Right lobe of liver (tissue), 6 donors: ENCODE data around the gene SMIM36. TPM values are rescaled to one million over a fixed set of nuclear protein-coding genes. Genes with fewer than 3 reads are reported as not detected.
A peak's percentile ranks its signal among the peaks of the same experiment; 100 is the strongest.

Experiments
- ATAC-seq, 4 donors: fragments of 200-7000 bp; cut with Tn5 transposase; one replicate each; pipeline ENCODE4 v1.9.1; 2020; ENCODE audit warnings: mild to moderate bottlenecking in 4 of 4, moderate library complexity in 4 of 4
- DNase-seq, 3 donors: peaks; one replicate each; pipeline ENCODE4 v3.0.0-alpha.2; 2020
- H3K27ac ChIP-seq, 3 donors: fragments of 200-600 bp; one replicate each; pipeline ENCODE4 v1.8.0; 2022
- H3K27me3 ChIP-seq, 2 donors: fragments of 200-600 bp; one replicate each; pipeline ENCODE4 v1.8.0; 2022
- H3K36me3 ChIP-seq, 4 donors: fragments of 200-600 bp; sonication (generic) in 1 of 4; one replicate each; pipeline versions ENCODE4 v1.5.1 to v1.8.0; 2017 to 2022; ENCODE audit warnings: control low read depth in 1 of 4
- H3K4me1 ChIP-seq, 4 donors: fragments of 200-600 bp; sonication (generic) in 1 of 4; one replicate each; pipeline versions ENCODE4 v1.5.1 to v1.8.0; 2017 to 2022; ENCODE audit warnings: control low read depth in 1 of 4
- H3K4me3 ChIP-seq, 3 donors: fragments of 200-600 bp; one replicate each; pipeline ENCODE4 v1.8.0; 2022
- H3K9me3 ChIP-seq, 4 donors: fragments of 200-600 bp; sonication (generic) in 1 of 4; one replicate each; pipeline versions ENCODE4 v1.5.1 to v1.8.0; 2017 to 2022; ENCODE audit warnings: control low read depth in 1 of 4
- CTCF ChIP-seq, 4 donors: fragments of 200-600 bp in 3 of 4; fragments of 450-650 bp in 1 of 4; IDR thresholded peaks; one replicate each; pipeline versions ENCODE4 v1.5.1 to v1.8.0; 2016 to 2022; ENCODE audit warnings: antibody characterized with exemption in 4 of 4, mild to moderate bottlenecking in 2 of 4
- POLR2A ChIP-seq: fragments of 450-650 bp; IDR thresholded peaks from one replicate; pipeline ENCODE4 v1.6.1; 2017; ENCODE audit warnings: antibody characterized with exemption, mild to moderate bottlenecking
- WGBS: methylation state at CpG from one replicate; pipeline ENCODE4 v1.1.6; 2018; ENCODE audit warnings: low coverage, low lambda C conversion rate; ENCODE audit not compliant: insufficient coverage; ENCODE audit errors: missing lambda C conversion rate; 5-methylcytosine and 5-hydroxymethylcytosine counted together
- intact Hi-C, 2 donors: fragments of 100-400 bp; cut with DNase I; formaldehyde crosslinking; loops; one replicate each; pipeline versions ENCODE4 v1.11.2 to v1.14.1; 2022
- total RNA-seq, 6 experiments: library from RNA; depleted of rRNA in 2 of 6; stranded (reverse); fragments of >200 nt in 2 of 6; fragmentation: NEBNext Ultra II Directional in 3 of 6; extraction: Animal tissue kit (Norgen Biotek cat#: 25700) in 3 of 6; gene quantifications; one replicate each; pipeline versions ENCODE4 v1.1.0 to v1.2.4, GENCODE V29; 2016 to 2023
- donor health status: DM: no; HTN: yes; CAD: no.
- donor health status: DM: no; HTN: no; CAD: no.
- donor health status: DM: no; HTN: no; CAD: no.
- donor health status: DM: no; HTN: yes; CAD: no.
- donor health status: DM: no; HTN: yes; CAD: no.

Gene SMIM36
- total RNA-seq, 6 experiments from 2014 or later: not detected

GRCh38 chr17:55490376-55490775 lies 20.9 kb downstream of the SMIM36 start:
- Histone ChIP-seq H3K9me3 (no peaks in the 10 kb centered on the region), H3K4me1 (no peaks in the 10 kb centered on the region), H3K4me3 (no peak overlapping the region), H3K36me3 (no peaks in the 10 kb centered on the region), H3K27ac (no peak overlapping the region), H3K27me3 (no peaks in the 10 kb centered on the region)
- DNase-seq (no peak), ATAC-seq (no peak)
- 84% methylated on average over 4 of the region's 4 CpGs for WGBS
- intact Hi-C loops: no loop called here
- TF ChIP-seq CTCF (IDR thresholded peaks at IDR 0.05) (no peak), POLR2A (no peak)

- DNase-seq (no peak), ATAC-seq (peak; percentile 69 to 83 (median 77))
These were observed 23.4 kb downstream of the SMIM36 start for GRCh38 chr17:55487695-55488432.

GRCh38 chr17:55484575-55484974 lies 26.7 kb downstream of the SMIM36 start:
- Histone ChIP-seq H3K4me1 (no peaks in the 10 kb centered on the region), H3K27me3 (no peaks in the 10 kb centered on the region), H3K9me3 (no peaks in the 10 kb centered on the region), H3K27ac (no peak overlapping the region), H3K4me3 (no peak overlapping the region), H3K36me3 (no peaks in the 10 kb centered on the region)
- no peak for ATAC-seq
- WGBS: 94% methylated on average over 2 of the region's 2 CpGs
- DNase-seq: no peak
- TF ChIP-seq POLR2A (no peak), CTCF (IDR thresholded peaks at IDR 0.05) (no peak)
- intact Hi-C loops: no loop called here

More at GRCh38 chr17:55487695-55488432, 23.4 kb downstream of the SMIM36 start:
- no peak overlapping the region for H3K4me3 ChIP-seq
- TF ChIP-seq CTCF (IDR thresholded peaks at IDR 0.05): no peak
- TF ChIP-seq POLR2A: no peak
- no peaks in the 10 kb centered on the region for H3K27me3 ChIP-seq
- WGBS: 27% methylated on average over 3 of the region's 7 CpGs
- H3K27ac ChIP-seq: no peak overlapping the region
- H3K9me3 ChIP-seq: no peaks in the 10 kb centered on the region
- no peaks in the 10 kb centered on the region for H3K4me1 ChIP-seq
- intact Hi-C loops: no loop called here
- no peaks in the 10 kb centered on the region for H3K36me3 ChIP-seq

- Histone ChIP-seq H3K9me3 (no peaks in the 10 kb centered on the region), H3K4me3 (no peak overlapping the region), H3K36me3 (no peaks in the 10 kb centered on the region), H3K27me3 (no peaks in the 10 kb centered on the region), H3K27ac (no peak overlapping the region), H3K4me1 (no peaks in the 10 kb centered on the region)
- intact Hi-C loops: no loop called here
- DNase-seq: no peak
- 85% methylated on average over 3 of the region's 3 CpGs for WGBS
- ATAC-seq: no peak
- TF ChIP-seq POLR2A (no peak), CTCF (IDR thresholded peaks at IDR 0.05) (no peak)
These were observed 28.5 kb downstream of the SMIM36 start for GRCh38 chr17:55482591-55483389.
